ENCODE data around the gene SGMS1. TPM values are rescaled to one million over a fixed set of nuclear protein-coding genes. Genes with fewer than 3 reads are reported as not detected.

Gene SGMS1
- total RNA-seq, 1 donor from 2014 or later = 9.2 TPM

DNA sequence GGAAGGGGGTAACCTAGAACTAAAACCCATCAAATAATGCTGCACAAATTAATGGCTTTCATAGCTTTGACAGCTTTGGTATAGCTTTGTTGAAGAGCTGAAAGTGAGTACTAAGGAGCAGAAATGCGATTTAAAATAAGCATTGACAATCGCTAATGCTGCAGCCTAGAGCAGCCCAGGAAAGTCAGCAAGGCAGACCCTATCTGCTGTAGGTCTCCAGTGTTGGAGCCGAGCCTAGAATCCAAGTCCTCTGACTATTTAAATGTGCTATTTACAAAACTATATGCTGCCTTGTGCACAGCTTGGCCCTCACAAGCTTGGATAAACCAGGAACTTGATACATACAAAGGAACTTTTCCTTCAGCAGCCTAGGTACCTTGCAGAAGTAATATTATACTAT is 307.6 kb downstream of the SGMS1 start:
- Histone ChIP-seq H2AFZ (replicated peaks) (no peak overlapping the region), H3K27ac (no peak overlapping the region), H3K36me3 (no peaks in the 10 kb centered on the region), H3K79me2 (ENCODE audit: low read depth) (no peaks in the 10 kb centered on the region), H3K27me3 (no peaks in the 10 kb centered on the region), H3K4me3 (no peak overlapping the region), H3K9ac (no peak overlapping the region), H3K4me2 (no peak overlapping the region), H3F3A (ENCODE audit: low read depth) (no peaks in the 10 kb centered on the region), H3K9me3 (ENCODE audit: low read depth) (no peaks in the 10 kb centered on the region), H4K20me1 (ENCODE audit: low read depth) (no peaks in the 10 kb centered on the region), H3K4me1 (no peaks in the 10 kb centered on the region)
- Mint-ChIP-seq H3K9me3 (no peaks in the 10 kb centered on the region), H3K27me3 (ENCODE audit: insufficient read depth, low read depth) (peaks cover 2% of the 10 kb centered on the region), H3K4me3 (no peak overlapping the region), H3K27ac (no peak overlapping the region), H3K4me1 (no peaks in the 10 kb centered on the region), H3K36me3 (no peaks in the 10 kb centered on the region)
- TF ChIP-seq, protein P1, sequence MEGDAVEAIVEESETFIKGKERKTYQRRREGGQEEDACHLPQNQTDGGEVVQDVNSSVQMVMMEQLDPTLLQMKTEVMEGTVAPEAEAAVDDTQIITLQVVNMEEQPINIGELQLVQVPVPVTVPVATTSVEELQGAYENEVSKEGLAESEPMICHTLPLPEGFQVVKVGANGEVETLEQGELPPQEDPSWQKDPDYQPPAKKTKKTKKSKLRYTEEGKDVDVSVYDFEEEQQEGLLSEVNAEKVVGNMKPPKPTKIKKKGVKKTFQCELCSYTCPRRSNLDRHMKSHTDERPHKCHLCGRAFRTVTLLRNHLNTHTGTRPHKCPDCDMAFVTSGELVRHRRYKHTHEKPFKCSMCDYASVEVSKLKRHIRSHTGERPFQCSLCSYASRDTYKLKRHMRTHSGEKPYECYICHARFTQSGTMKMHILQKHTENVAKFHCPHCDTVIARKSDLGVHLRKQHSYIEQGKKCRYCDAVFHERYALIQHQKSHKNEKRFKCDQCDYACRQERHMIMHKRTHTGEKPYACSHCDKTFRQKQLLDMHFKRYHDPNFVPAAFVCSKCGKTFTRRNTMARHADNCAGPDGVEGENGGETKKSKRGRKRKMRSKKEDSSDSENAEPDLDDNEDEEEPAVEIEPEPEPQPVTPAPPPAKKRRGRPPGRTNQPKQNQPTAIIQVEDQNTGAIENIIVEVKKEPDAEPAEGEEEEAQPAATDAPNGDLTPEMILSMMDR (IDR thresholded peaks at IDR 0.05) = no peak
- TF ChIP-seq EZH2phosphoT487 (IDR thresholded peaks at IDR 0.05) = no peak
- DNase-seq (ENCODE audit: low spot score) = no peak

DNA sequence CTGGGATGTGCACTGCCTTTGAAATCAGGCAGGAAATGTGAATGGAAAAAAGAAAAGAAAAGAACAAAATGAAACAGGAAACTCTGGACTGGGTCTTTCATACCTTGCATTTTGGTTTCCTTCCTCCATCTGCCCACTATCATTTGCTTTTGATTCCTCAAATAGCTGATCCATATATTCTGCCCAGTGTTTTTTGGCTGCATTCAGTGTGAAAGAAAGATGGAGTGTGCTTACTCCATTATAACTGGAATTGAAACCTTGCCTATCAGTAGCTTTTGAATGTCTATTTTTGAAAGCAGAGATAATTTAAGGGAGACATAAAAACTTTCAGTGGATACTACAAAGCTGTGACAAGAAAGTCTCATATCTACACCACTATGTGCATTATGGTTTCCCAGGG is 308.3 kb downstream of the SGMS1 start:
- DNase-seq (ENCODE audit: low spot score) = no peak
- H4K20me1 ChIP-seq (ENCODE audit: low read depth) = no peaks in the 10 kb centered on the region
- H3K36me3 Mint-ChIP-seq = peaks cover 3% of the 10 kb centered on the region
- H3K9me3 ChIP-seq (ENCODE audit: low read depth) = no peaks in the 10 kb centered on the region
- H3K4me3 ChIP-seq = no peak overlapping the region
- no peaks in the 10 kb centered on the region for H3K4me1 ChIP-seq
- H3K27me3 ChIP-seq = no peaks in the 10 kb centered on the region
- H3K4me3 Mint-ChIP-seq = no peak overlapping the region
- no peak overlapping the region for H3K27ac Mint-ChIP-seq
- no peak overlapping the region for H3K27ac ChIP-seq
- H3K9me3 Mint-ChIP-seq = no peaks in the 10 kb centered on the region
- H3K79me2 ChIP-seq (ENCODE audit: low read depth) = no peaks in the 10 kb centered on the region
- H3K27me3 Mint-ChIP-seq (ENCODE audit: insufficient read depth, low read depth) = peaks cover 2% of the 10 kb centered on the region
- H2AFZ ChIP-seq (replicated peaks) = no peak overlapping the region
- no peaks in the 10 kb centered on the region for H3K4me1 Mint-ChIP-seq
- no peaks in the 10 kb centered on the region for H3K36me3 ChIP-seq
- H3F3A ChIP-seq (ENCODE audit: low read depth) = no peaks in the 10 kb centered on the region
- TF ChIP-seq EZH2phosphoT487 (IDR thresholded peaks at IDR 0.05) (no peak), EZH2 (IDR thresholded peaks at IDR 0.05) (no peak)
- TF ChIP-seq, protein P1 (IDR thresholded peaks at IDR 0.05) = no peak
- H3K4me2 ChIP-seq = no peak overlapping the region
- H3K9ac ChIP-seq = no peak overlapping the region

DNA sequence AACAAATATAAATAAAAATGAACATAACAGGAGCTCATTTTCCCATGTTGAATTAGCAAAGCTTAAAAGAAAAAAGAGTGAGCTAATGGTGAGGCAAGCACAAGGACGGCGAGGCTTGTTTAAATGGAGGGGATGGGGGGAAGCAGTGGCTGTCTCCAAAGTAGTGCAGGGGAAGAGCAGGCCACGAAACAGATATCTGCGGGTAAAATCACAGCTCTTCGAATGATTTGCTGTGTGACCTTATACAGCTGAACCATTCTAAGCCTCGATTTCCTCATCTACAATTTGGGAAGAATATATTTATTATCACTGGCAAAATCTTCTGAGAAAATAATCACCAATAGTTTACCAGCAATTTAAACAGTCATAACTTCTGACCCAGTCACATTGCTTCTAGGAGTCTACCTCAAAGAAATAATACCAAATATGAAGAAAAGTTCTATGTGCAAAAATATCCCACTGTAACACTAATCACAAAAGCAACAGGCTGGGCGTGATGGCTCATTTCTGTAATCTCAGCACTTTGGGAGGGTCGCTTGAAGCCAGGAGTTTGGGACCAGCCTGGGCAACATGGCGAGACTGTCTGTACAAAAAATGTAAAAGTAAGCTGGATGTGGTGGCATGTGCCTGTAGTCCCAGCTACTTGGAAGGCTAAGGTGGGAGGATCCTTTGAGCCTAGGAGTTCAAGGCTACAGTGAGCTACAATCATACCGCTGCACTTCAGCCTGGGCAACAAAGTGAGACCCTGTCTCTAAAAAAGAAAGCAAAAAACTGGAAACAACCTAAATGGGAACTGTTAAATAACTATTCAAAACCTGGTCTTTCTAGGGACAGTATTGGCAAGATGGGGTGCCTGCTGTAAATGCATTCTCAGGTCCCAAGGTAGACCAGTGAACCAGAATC is 309.3 kb downstream of the SGMS1 start:
- peaks cover 2% of the 10 kb centered on the region for H3K27me3 Mint-ChIP-seq (ENCODE audit: insufficient read depth, low read depth)
- H3K9me3 ChIP-seq (ENCODE audit: low read depth) = no peaks in the 10 kb centered on the region
- no peak overlapping the region for H3K4me3 ChIP-seq
- no peaks in the 10 kb centered on the region for H3K27me3 ChIP-seq
- no peaks in the 10 kb centered on the region for H3K4me1 Mint-ChIP-seq
- H3K36me3 Mint-ChIP-seq = peaks cover 7% of the 10 kb centered on the region
- H3K27ac Mint-ChIP-seq = no peak overlapping the region
- no peak overlapping the region for H3K4me2 ChIP-seq
- H3K4me3 Mint-ChIP-seq = no peak overlapping the region
- H3K36me3 ChIP-seq = no peaks in the 10 kb centered on the region
- H3K4me1 ChIP-seq = no peaks in the 10 kb centered on the region
- H3K9me3 Mint-ChIP-seq = no peaks in the 10 kb centered on the region
- no peaks in the 10 kb centered on the region for H4K20me1 ChIP-seq (ENCODE audit: low read depth)
- H3K79me2 ChIP-seq (ENCODE audit: low read depth) = no peaks in the 10 kb centered on the region
- no peak overlapping the region for H3K9ac ChIP-seq
- TF ChIP-seq EZH2phosphoT487 (IDR thresholded peaks at IDR 0.05) = no peak
- no peak for TF ChIP-seq EZH2 (IDR thresholded peaks at IDR 0.05)
- TF ChIP-seq, protein P1 (IDR thresholded peaks at IDR 0.05) = no peak
- H2AFZ ChIP-seq (replicated peaks) = no peak overlapping the region
- no peak overlapping the region for H3K27ac ChIP-seq
- no peak for DNase-seq (ENCODE audit: low spot score)
- no peaks in the 10 kb centered on the region for H3F3A ChIP-seq (ENCODE audit: low read depth)

All from neural progenitor cell (in vitro differentiated cells).